ENCODE data around the gene SF3B5. TPM values are rescaled to one million over a fixed set of nuclear protein-coding genes. Genes with fewer than 3 reads are reported as not detected.

Gene SF3B5
- total and polyA plus RNA-seq, 9 of the 15 experiments (the other 6 are each of a cell fraction or from before 2014, with no cell fraction given) = 238 to 1,211 (median 407) TPM

DNA sequence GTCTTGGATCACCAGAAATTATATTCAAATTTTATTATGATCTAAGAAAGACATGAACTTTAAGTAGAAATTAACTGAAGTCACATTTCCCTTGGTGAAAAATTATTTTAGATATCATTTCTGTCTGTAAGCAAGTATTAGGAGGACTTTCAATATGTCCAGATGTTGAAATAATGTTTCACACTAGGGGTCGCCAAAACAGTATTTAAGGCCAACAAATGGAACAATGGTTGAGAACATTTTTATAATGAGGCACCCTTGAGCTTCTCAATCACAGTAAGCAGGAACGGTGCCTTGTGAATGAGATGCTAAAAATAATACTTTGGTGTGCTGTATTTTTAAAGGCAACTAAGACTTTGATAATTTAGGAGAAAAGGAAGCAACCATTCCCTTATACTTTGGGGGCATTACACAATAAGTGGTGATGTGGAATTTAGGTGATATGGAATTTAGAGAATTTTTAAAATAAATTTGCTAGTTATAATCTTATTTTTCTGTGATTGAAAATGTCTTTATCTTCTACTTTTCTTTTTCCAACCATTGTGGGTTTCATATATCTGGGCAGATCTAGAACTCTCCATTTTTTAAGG lies 9.6 kb upstream of the SF3B5 start (continued):
- TF ChIP-seq, protein P1, sequence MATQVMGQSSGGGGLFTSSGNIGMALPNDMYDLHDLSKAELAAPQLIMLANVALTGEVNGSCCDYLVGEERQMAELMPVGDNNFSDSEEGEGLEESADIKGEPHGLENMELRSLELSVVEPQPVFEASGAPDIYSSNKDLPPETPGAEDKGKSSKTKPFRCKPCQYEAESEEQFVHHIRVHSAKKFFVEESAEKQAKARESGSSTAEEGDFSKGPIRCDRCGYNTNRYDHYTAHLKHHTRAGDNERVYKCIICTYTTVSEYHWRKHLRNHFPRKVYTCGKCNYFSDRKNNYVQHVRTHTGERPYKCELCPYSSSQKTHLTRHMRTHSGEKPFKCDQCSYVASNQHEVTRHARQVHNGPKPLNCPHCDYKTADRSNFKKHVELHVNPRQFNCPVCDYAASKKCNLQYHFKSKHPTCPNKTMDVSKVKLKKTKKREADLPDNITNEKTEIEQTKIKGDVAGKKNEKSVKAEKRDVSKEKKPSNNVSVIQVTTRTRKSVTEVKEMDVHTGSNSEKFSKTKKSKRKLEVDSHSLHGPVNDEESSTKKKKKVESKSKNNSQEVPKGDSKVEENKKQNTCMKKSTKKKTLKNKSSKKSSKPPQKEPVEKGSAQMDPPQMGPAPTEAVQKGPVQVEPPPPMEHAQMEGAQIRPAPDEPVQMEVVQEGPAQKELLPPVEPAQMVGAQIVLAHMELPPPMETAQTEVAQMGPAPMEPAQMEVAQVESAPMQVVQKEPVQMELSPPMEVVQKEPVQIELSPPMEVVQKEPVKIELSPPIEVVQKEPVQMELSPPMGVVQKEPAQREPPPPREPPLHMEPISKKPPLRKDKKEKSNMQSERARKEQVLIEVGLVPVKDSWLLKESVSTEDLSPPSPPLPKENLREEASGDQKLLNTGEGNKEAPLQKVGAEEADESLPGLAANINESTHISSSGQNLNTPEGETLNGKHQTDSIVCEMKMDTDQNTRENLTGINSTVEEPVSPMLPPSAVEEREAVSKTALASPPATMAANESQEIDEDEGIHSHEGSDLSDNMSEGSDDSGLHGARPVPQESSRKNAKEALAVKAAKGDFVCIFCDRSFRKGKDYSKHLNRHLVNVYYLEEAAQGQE (IDR thresholded peaks at IDR 0.05; ENCODE audit: borderline replicate concordance) = peak; percentile 88
- TF ChIP-seq, protein P1 (CRISPR knock-in tag; IDR thresholded peaks at IDR 0.05; ENCODE audit: low read depth) = no peak
- no peak for TF ChIP-seq ZNF41 (CRISPR knock-in tag; conservative IDR thresholded peaks at IDR 0.05)
- TF ChIP-seq BCOR (IDR thresholded peaks at IDR 0.05) = no peak
- TF ChIP-seq CEBPB (tag; IDR thresholded peaks at IDR 0.05) = peak; percentile 72; the same call in 1 of the 2 replicates
- TF ChIP-seq KHSRP (IDR thresholded peaks at IDR 0.05) = no peak
- TF ChIP-seq, protein P2, sequence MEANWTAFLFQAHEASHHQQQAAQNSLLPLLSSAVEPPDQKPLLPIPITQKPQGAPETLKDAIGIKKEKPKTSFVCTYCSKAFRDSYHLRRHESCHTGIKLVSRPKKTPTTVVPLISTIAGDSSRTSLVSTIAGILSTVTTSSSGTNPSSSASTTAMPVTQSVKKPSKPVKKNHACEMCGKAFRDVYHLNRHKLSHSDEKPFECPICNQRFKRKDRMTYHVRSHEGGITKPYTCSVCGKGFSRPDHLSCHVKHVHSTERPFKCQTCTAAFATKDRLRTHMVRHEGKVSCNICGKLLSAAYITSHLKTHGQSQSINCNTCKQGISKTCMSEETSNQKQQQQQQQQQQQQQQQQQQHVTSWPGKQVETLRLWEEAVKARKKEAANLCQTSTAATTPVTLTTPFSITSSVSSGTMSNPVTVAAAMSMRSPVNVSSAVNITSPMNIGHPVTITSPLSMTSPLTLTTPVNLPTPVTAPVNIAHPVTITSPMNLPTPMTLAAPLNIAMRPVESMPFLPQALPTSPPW (CRISPR knock-in tag; IDR thresholded peaks at IDR 0.05) = 0 out of 2 replicates have a peak, but pooled peaks have one; percentile 8
- 0 out of 2 replicates have a peak, but pooled peaks have one; percentile 21 for TF ChIP-seq FOXM1 (IDR thresholded peaks at IDR 0.05; ENCODE audit: low read depth)
- no peak for TF ChIP-seq FOXM1 (CRISPR knock-in tag; IDR thresholded peaks at IDR 0.05; ENCODE audit: low read depth)
- TF ChIP-seq CEBPG (CRISPR knock-in tag; IDR thresholded peaks at IDR 0.05) = no peak
- TF ChIP-seq CEBPG (tag; conservative IDR thresholded peaks at IDR 0.05 in 1 of 2, IDR thresholded peaks at IDR 0.05 in 1 of 2) = peak in 1 of 2 experiments; percentile 74; a peak in 2 of 4 replicates
- TF ChIP-seq, protein P3, sequence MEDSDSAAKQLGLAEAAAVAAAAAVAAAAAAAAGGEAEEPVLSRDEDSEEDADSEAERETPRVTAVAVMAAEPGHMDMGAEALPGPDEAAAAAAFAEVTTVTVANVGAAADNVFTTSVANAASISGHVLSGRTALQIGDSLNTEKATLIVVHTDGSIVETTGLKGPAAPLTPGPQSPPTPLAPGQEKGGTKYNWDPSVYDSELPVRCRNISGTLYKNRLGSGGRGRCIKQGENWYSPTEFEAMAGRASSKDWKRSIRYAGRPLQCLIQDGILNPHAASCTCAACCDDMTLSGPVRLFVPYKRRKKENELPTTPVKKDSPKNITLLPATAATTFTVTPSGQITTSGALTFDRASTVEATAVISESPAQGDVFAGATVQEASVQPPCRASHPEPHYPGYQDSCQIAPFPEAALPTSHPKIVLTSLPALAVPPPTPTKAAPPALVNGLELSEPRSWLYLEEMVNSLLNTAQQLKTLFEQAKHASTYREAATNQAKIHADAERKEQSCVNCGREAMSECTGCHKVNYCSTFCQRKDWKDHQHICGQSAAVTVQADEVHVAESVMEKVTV (CRISPR knock-in tag; IDR thresholded peaks at IDR 0.05) = peak; percentile 93
- TF ChIP-seq, protein P4, sequence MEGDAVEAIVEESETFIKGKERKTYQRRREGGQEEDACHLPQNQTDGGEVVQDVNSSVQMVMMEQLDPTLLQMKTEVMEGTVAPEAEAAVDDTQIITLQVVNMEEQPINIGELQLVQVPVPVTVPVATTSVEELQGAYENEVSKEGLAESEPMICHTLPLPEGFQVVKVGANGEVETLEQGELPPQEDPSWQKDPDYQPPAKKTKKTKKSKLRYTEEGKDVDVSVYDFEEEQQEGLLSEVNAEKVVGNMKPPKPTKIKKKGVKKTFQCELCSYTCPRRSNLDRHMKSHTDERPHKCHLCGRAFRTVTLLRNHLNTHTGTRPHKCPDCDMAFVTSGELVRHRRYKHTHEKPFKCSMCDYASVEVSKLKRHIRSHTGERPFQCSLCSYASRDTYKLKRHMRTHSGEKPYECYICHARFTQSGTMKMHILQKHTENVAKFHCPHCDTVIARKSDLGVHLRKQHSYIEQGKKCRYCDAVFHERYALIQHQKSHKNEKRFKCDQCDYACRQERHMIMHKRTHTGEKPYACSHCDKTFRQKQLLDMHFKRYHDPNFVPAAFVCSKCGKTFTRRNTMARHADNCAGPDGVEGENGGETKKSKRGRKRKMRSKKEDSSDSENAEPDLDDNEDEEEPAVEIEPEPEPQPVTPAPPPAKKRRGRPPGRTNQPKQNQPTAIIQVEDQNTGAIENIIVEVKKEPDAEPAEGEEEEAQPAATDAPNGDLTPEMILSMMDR (IDR thresholded peaks at IDR 0.05 in 2 of 3, conservative IDR thresholded peaks at IDR 0.05 in 1 of 3; ENCODE audit: insufficient read depth in 2 of 3, low read depth in 1 of 3, low read length in 3 of 3) = peak; percentile 66 to 89 (median 70)
